Stomach smooth muscle (tissue), 2 donors: ENCODE data around the gene SRPRB.

Experiments
- H3K27ac ChIP-seq: one replicate; pipeline ENCODE4 v1.7.0; 2013; ENCODE audit warnings: mild to moderate bottlenecking, low read length, inconsistent platforms
- H3K27me3 ChIP-seq, 2 donors: one replicate each; pipeline ENCODE4 v1.7.0; 2013; ENCODE audit warnings: low read length in 2 of 2; ENCODE audit not compliant: insufficient read depth in 2 of 2, control insufficient read depth in 1 of 2
- H3K36me3 ChIP-seq, 2 donors: one replicate each; pipeline ENCODE4 v1.7.0; 2013; ENCODE audit warnings: low read length in 2 of 2; ENCODE audit not compliant: control insufficient read depth in 2 of 2, insufficient read depth in 2 of 2
- H3K4me1 ChIP-seq: one replicate; pipeline ENCODE4 v1.7.0; 2013; ENCODE audit warnings: low read length; ENCODE audit not compliant: control insufficient read depth, insufficient read depth
- H3K4me3 ChIP-seq, 2 donors: one replicate each; pipeline ENCODE4 v1.7.0; 2013; ENCODE audit warnings: low read length in 2 of 2
- H3K9ac ChIP-seq, 2 donors: one replicate each; pipeline ENCODE4 v1.7.0; 2013; ENCODE audit warnings: low read length in 2 of 2, mild to moderate bottlenecking in 1 of 2
- H3K9me3 ChIP-seq, 2 donors: one replicate each; pipeline ENCODE4 v1.7.0; 2013; ENCODE audit warnings: low read length in 2 of 2; ENCODE audit not compliant: control insufficient read depth in 2 of 2
- donor health status: healthy.
- donor health status: Pancreatic carcinoma.

SRPRB gene

GRCh38 chr3:133837487-133838295, 32.1 kb downstream of the SRPRB start:
- H3K4me1 ChIP-seq = no peaks in the 10 kb centered on the region
- no peaks in the 10 kb centered on the region for H3K27me3 ChIP-seq
- H3K27ac ChIP-seq = no peak overlapping the region
- no peaks in the 10 kb centered on the region for H3K9me3 ChIP-seq
- H3K4me3 ChIP-seq = no peak overlapping the region
- peaks cover 13 to 33% of the 10 kb centered on the region in 2 donors for H3K36me3 ChIP-seq
- H3K9ac ChIP-seq = no peak overlapping the region

- Histone ChIP-seq H3K9ac (no peak overlapping the region), H3K4me3 (no peak overlapping the region), H3K36me3 (peaks cover 13 to 33% of the 10 kb centered on the region in 2 donors), H3K27me3 (no peaks in the 10 kb centered on the region), H3K27ac (no peak overlapping the region), H3K4me1 (no peaks in the 10 kb centered on the region), H3K9me3 (no peaks in the 10 kb centered on the region)
These were observed 32.7 kb downstream of the SRPRB start for GRCh38 chr3:133838296-133838789.

- H3K9me3 ChIP-seq = no peaks in the 10 kb centered on the region
- H3K4me1 ChIP-seq = no peaks in the 10 kb centered on the region
- H3K4me3 ChIP-seq = no peak overlapping the region
- H3K27me3 ChIP-seq = no peaks in the 10 kb centered on the region
- H3K36me3 ChIP-seq = peaks cover 13 to 33% of the 10 kb centered on the region in 2 donors
- H3K9ac ChIP-seq = no peak overlapping the region
- no peak overlapping the region for H3K27ac ChIP-seq
These were observed 33.5 kb downstream of the SRPRB start for GRCh38 chr3:133838916-133839800.

DNA sequence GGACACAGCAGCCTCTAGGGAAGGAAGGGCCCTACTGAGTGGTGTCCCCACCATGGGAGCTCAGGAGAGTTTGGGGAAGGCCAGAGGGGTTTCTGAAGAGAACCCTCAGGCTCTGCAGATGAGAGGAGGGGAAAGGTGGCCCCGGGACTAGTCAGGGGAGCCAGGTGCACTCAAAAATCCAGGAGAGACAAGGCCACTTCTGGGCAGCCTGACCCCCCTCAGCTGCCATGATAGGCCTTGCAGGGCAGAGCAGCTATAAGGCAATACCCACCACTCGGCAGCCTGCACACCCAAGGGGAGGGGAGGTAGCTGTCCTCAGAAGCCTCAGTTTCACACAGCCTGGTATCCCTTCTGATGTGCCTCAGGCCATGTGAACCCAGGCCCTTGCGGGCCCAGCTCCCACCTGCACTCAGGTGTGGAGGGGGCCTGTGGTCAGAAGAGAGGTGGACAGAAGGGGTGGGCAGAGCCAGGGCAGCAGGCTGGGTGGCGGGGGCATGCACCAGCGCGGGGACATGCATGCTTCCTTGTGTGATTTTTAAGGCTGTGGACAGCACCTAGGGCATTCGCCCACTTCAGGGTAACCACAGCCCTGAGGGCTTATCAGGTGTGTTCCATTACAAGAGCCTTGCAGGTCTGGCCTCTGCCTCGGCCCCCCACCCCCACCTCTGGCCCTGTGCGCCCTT, 34.6 kb downstream of the SRPRB start:
- H3K4me3 ChIP-seq = no peak overlapping the region
- H3K9me3 ChIP-seq = no peaks in the 10 kb centered on the region
- no peak overlapping the region for H3K9ac ChIP-seq
- H3K4me1 ChIP-seq = no peaks in the 10 kb centered on the region
- peaks cover 13 to 27% of the 10 kb centered on the region in 2 donors for H3K36me3 ChIP-seq
- H3K27ac ChIP-seq = no peak overlapping the region
- no peaks in the 10 kb centered on the region for H3K27me3 ChIP-seq

- H3K9ac ChIP-seq = no peak overlapping the region
- H3K36me3 ChIP-seq = peaks cover 13 to 26% of the 10 kb centered on the region in 2 donors
These were observed 35.2 kb downstream of the SRPRB start for GRCh38 chr3:133840767-133841166.

DNA sequence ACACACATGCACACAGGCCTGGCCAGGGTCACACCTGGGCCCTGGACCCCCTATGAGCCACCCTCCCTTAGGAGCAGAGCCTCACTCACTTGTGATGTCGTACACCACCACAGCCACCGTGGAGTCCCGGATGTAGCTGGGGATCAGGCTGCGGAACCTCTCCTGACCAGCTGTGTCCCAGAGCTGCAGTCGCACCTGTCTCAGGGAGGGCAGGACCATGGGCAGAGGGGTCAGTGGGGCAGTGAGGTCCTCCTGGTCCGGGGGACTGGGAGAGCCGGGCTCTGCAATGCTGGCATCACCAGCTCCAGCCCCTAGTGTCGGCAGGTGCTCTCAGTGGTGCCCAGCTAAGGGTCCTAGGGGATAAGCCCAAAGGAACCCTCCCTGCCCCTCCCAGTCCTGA, 35.6 kb downstream of the SRPRB start:
- H3K9ac ChIP-seq = no peak overlapping the region
- H3K27ac ChIP-seq = no peak overlapping the region
- H3K9me3 ChIP-seq = no peaks in the 10 kb centered on the region
- H3K36me3 ChIP-seq = peaks cover 13 to 26% of the 10 kb centered on the region in 2 donors
- H3K27me3 ChIP-seq = no peaks in the 10 kb centered on the region
- H3K4me3 ChIP-seq = no peak overlapping the region
- no peaks in the 10 kb centered on the region for H3K4me1 ChIP-seq

More at GRCh38 chr3:133840767-133841166, 35.2 kb downstream of the SRPRB start:
- Histone ChIP-seq H3K9me3 (no peaks in the 10 kb centered on the region), H3K27ac (no peak overlapping the region), H3K27me3 (no peaks in the 10 kb centered on the region), H3K4me3 (no peak overlapping the region), H3K4me1 (no peaks in the 10 kb centered on the region)

DNA sequence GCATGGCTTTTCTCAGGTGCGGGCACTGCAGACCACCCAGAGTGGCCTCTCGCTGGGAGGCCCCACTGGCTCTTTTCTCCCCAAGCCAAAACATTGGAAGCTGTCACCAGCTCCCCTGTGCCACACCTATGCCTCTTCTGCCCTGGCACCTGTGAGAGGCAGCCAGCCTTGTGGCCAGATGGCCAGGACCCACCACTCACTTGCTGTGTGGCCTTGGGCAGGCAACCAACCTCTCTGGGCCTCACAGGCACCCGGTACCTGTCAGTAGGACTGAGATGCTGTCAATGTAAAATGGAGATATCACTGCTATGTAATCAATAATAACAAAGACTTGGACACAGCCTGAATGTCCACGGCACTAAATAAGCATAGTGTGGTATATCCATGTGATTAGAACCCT, 36.5 kb downstream of the SRPRB start:
- Histone ChIP-seq H3K9ac (no peak overlapping the region), H3K36me3 (peaks cover 8 to 22% of the 10 kb centered on the region in 2 donors), H3K4me3 (no peak overlapping the region), H3K9me3 (no peaks in the 10 kb centered on the region), H3K4me1 (no peaks in the 10 kb centered on the region), H3K27me3 (no peaks in the 10 kb centered on the region), H3K27ac (no peak overlapping the region)

GRCh38 chr3:133843634-133844033, 38.0 kb downstream of the SRPRB start:
- H3K27ac ChIP-seq = no peak overlapping the region
- H3K4me1 ChIP-seq = no peaks in the 10 kb centered on the region
- no peaks in the 10 kb centered on the region for H3K27me3 ChIP-seq
- H3K36me3 ChIP-seq = peaks cover 8 to 14% of the 10 kb centered on the region in 2 donors
- no peak overlapping the region for H3K9ac ChIP-seq
- no peak overlapping the region for H3K4me3 ChIP-seq
- no peaks in the 10 kb centered on the region for H3K9me3 ChIP-seq

- Histone ChIP-seq H3K36me3 (peaks cover 0 to 6% of the 10 kb centered on the region in 2 donors), H3K9ac (no peak overlapping the region), H3K27me3 (no peaks in the 10 kb centered on the region), H3K9me3 (no peaks in the 10 kb centered on the region), H3K4me3 (no peak overlapping the region), H3K4me1 (no peaks in the 10 kb centered on the region), H3K27ac (no peak overlapping the region)
These were observed 39.5 kb downstream of the SRPRB start for GRCh38 chr3:133845127-133845526.

GRCh38 chr3:133849346-133849745, 43.7 kb downstream of the SRPRB start:
- H3K4me3 ChIP-seq = no peak overlapping the region
- H3K9ac ChIP-seq = no peak overlapping the region
- H3K27me3 ChIP-seq = no peaks in the 10 kb centered on the region
- no peaks in the 10 kb centered on the region for H3K9me3 ChIP-seq
- no peaks in the 10 kb centered on the region for H3K36me3 ChIP-seq
- H3K27ac ChIP-seq = no peak overlapping the region
- H3K4me1 ChIP-seq = no peaks in the 10 kb centered on the region
